Measurements from ENCODE around the gene MEIKIN. TPM values are rescaled to one million over a fixed set of nuclear protein-coding genes. Genes with fewer than 3 reads are reported as not detected.

MEIKIN gene
- total RNA-seq, 1 experiment from 2014 or later = not detected

- no TSS peak for BruUV-seq (replicated peaks)
- in situ Hi-C loops (cut with HindIII; ENCODE audit: low pct_unique_long_range_greater_than_20kb, low sequenced_read_pairs) (no loop called here), intact Hi-C loops (cut with micrococcal nuclease; ENCODE audit: unreplicated experiment) (no loop called here)
- TF ChIP-seq SIN3A (IDR thresholded peaks at IDR 0.05; ENCODE audit: borderline replicate concordance, insufficient read depth, low read depth, low read length) (no peak), TCF7L2 (IDR thresholded peaks at IDR 0.05; ENCODE audit: low read depth, low read length) (no peak), POLR2AphosphoS5 (IDR thresholded peaks at IDR 0.05; ENCODE audit: low read depth, low read length) (no peak), REST (IDR thresholded peaks at IDR 0.05; ENCODE audit: insufficient read depth in 1 of 2, low read depth in 2 of 2, low read length in 1 of 2) (no peak), CTCF (IDR thresholded peaks at IDR 0.05) (no peak)
- Histone ChIP-seq H3K4me1 (ENCODE audit: control insufficient read depth, insufficient read depth, low read length) (peaks cover 17% of the 10 kb centered on the region; the same call in 1 of the 2 replicates), H3K36me3 (ENCODE audit: control insufficient read depth, insufficient read depth, low read length) (no peaks in the 10 kb centered on the region), H3K27ac (ENCODE audit: low read length) (no peak overlapping the region), H3K4me3 (ENCODE audit: low read depth in 2 of 2, low read length in 2 of 2) (no peak overlapping the region), H3K27me3 (ENCODE audit: control insufficient read depth, insufficient read depth, low read length) (no peaks in the 10 kb centered on the region), H3K9me3 (ENCODE audit: control insufficient read depth, insufficient read depth, low read depth, low read length) (no peaks in the 10 kb centered on the region)
- POLR2A ChIA-PET = no interaction called here
- CTCF ChIA-PET = no interaction called here
- ATAC-seq (no peak), DNase-seq (ENCODE audit: low read depth, low spot score) (no peak)
These were observed 171.7 kb downstream of the MEIKIN start for GRCh38 chr5:131773805-131774204.

- Histone ChIP-seq H3K27me3 (ENCODE audit: control insufficient read depth, insufficient read depth, low read length) (no peaks in the 10 kb centered on the region), H3K4me3 (ENCODE audit: low read depth in 2 of 2, low read length in 2 of 2) (no peak overlapping the region), H3K36me3 (ENCODE audit: control insufficient read depth, insufficient read depth, low read length) (no peaks in the 10 kb centered on the region), H3K27ac (ENCODE audit: low read length) (no peak overlapping the region), H3K9me3 (ENCODE audit: control insufficient read depth, insufficient read depth, low read depth, low read length) (peaks cover 5% of the 10 kb centered on the region; the same call in 1 of the 2 replicates), H3K4me1 (ENCODE audit: control insufficient read depth, insufficient read depth, low read length) (peaks cover 17% of the 10 kb centered on the region; the same call in 1 of the 2 replicates)
- BruUV-seq (replicated peaks) = no TSS peak
- ATAC-seq = no peak
- CTCF ChIA-PET = no interaction called here
- DNase-seq (ENCODE audit: low read depth, low spot score) = no peak
- POLR2A ChIA-PET = no interaction called here
- intact Hi-C loops (cut with micrococcal nuclease; ENCODE audit: unreplicated experiment) = no loop called here
- TF ChIP-seq POLR2AphosphoS5 (IDR thresholded peaks at IDR 0.05; ENCODE audit: low read depth, low read length) = no peak
- no peak for TF ChIP-seq TCF7L2 (IDR thresholded peaks at IDR 0.05; ENCODE audit: low read depth, low read length)
- TF ChIP-seq CTCF (IDR thresholded peaks at IDR 0.05) = no peak
- TF ChIP-seq SIN3A (IDR thresholded peaks at IDR 0.05; ENCODE audit: borderline replicate concordance, insufficient read depth, low read depth, low read length) = no peak
- no peak for TF ChIP-seq REST (IDR thresholded peaks at IDR 0.05; ENCODE audit: insufficient read depth in 1 of 2, low read depth in 2 of 2, low read length in 1 of 2)
- in situ Hi-C loops (cut with HindIII; ENCODE audit: low pct_unique_long_range_greater_than_20kb, low sequenced_read_pairs) = no loop called here
These were observed 173.8 kb downstream of the MEIKIN start for GRCh38 chr5:131771692-131772091.

Measured in Panc1 (cell line).